Mesenchymal stem cell (in vitro differentiated cells and primary cell): ENCODE data around the gene CFAP161.

Source experiments
- DNase-seq: peaks from one replicate; pipeline ENCODE4 v3.0.0-alpha.2; 2013
- H2AFZ ChIP-seq: one replicate; pipeline ENCODE4 v1.6.1; 2013; ENCODE audit warnings: low read depth, mild to moderate bottlenecking, control low read depth, inconsistent platforms, low read length, moderate library complexity
- H2AK5ac ChIP-seq: 2 replicates; pipeline ENCODE4 v1.6.1; 2013; ENCODE audit warnings: low read length, moderate library complexity, mild to moderate bottlenecking, inconsistent platforms; ENCODE audit not compliant: severe bottlenecking
- H2BK120ac ChIP-seq: one replicate; pipeline ENCODE4 v1.6.1; 2013; ENCODE audit warnings: low read depth, mild to moderate bottlenecking, inconsistent platforms, low read length, moderate library complexity
- H2BK12ac ChIP-seq, 2 experiments: one replicate each; pipeline ENCODE4 v1.6.1; 2013; ENCODE audit warnings: inconsistent platforms in 2 of 2, low read length in 2 of 2, mild to moderate bottlenecking in 2 of 2, moderate library complexity in 2 of 2, control low read depth in 1 of 2
- H2BK15ac ChIP-seq: one replicate; pipeline ENCODE4 v1.6.1; 2013; ENCODE audit warnings: mild to moderate bottlenecking, low read depth, inconsistent platforms; ENCODE audit not compliant: poor library complexity, severe bottlenecking
- H2BK5ac ChIP-seq: 2 replicates; pipeline ENCODE4 v1.6.1; 2013; ENCODE audit warnings: low read depth, mild to moderate bottlenecking, low read length, control low read depth, inconsistent platforms; ENCODE audit not compliant: poor library complexity, severe bottlenecking
- H3K14ac ChIP-seq, 2 experiments: one replicate each; pipeline ENCODE4 v1.6.1; 2013; ENCODE audit warnings: inconsistent platforms in 2 of 2, low read length in 2 of 2, control low read depth in 1 of 2, mild to moderate bottlenecking in 1 of 2, moderate library complexity in 1 of 2
- H3K18ac ChIP-seq, 2 experiments: one replicate each; pipeline ENCODE4 v1.6.1; 2013; ENCODE audit warnings: inconsistent platforms in 2 of 2, low read length in 2 of 2, control low read depth in 1 of 2, low read depth in 1 of 2, mild to moderate bottlenecking in 1 of 2
- H3K23ac ChIP-seq, 2 experiments: one replicate each; pipeline ENCODE4 v1.6.1; 2013; ENCODE audit warnings: inconsistent platforms in 2 of 2, low read length in 2 of 2, mild to moderate bottlenecking in 2 of 2, moderate library complexity in 2 of 2, control low read depth in 1 of 2
- H3K27ac ChIP-seq: 2 replicates; pipeline ENCODE4 v1.5.1; 2013; ENCODE audit warnings: mild to moderate bottlenecking, moderate library complexity, low read length, control low read depth, inconsistent platforms; ENCODE audit not compliant: poor library complexity, severe bottlenecking
- H3K27me3 ChIP-seq, 2 experiments: 2 replicates each; pipeline versions ENCODE4 v1.6.1 to v1.7.0; 2013; ENCODE audit warnings: low read length in 2 of 2, mild to moderate bottlenecking in 2 of 2, moderate library complexity in 2 of 2, control low read depth in 1 of 2, inconsistent platforms in 1 of 2; ENCODE audit not compliant: control insufficient read depth in 1 of 2, insufficient read depth in 1 of 2
- H3K36me3 ChIP-seq, 2 experiments: 2 replicates each; pipeline versions ENCODE4 v1.6.1 to v1.7.0; 2013; ENCODE audit warnings: low read length in 2 of 2, control low read depth in 1 of 2, inconsistent platforms in 1 of 2, low read depth in 1 of 2, mild to moderate bottlenecking in 1 of 2; ENCODE audit not compliant: insufficient read depth in 2 of 2, control insufficient read depth in 1 of 2
- H3K4ac ChIP-seq, 2 experiments: one replicate each; pipeline ENCODE4 v1.6.1; 2013; ENCODE audit warnings: inconsistent platforms in 2 of 2, low read length in 2 of 2, mild to moderate bottlenecking in 2 of 2, moderate library complexity in 2 of 2, control low read depth in 1 of 2, low read depth in 1 of 2
- H3K4me1 ChIP-seq: 2 replicates; pipeline ENCODE4 v1.6.1; 2013; ENCODE audit warnings: low read depth, low read length, control low read depth; ENCODE audit not compliant: control insufficient read depth, insufficient read depth
- H3K4me2 ChIP-seq: 2 replicates; pipeline ENCODE4 v1.6.1; 2013; ENCODE audit warnings: low read length, mild to moderate bottlenecking, inconsistent platforms; ENCODE audit not compliant: poor library complexity, severe bottlenecking
- H3K4me3 ChIP-seq, 2 experiments: 2 replicates each; pipeline versions ENCODE4 v1.5.1 to v1.7.0; 2013; ENCODE audit warnings: low read length in 2 of 2, mild to moderate bottlenecking in 2 of 2, control low read depth in 1 of 2, low read depth in 1 of 2; ENCODE audit not compliant: insufficient read depth in 1 of 2
- H3K79me1 ChIP-seq: replicated peaks from 2 replicates; pipeline ENCODE4 v1.6.1; 2013; ENCODE audit warnings: mild to moderate bottlenecking, control low read depth, low read length, inconsistent platforms; ENCODE audit not compliant: poor library complexity, severe bottlenecking
- H3K9ac ChIP-seq: 2 replicates; pipeline ENCODE4 v1.7.0; 2013; ENCODE audit warnings: mild to moderate bottlenecking, low read length, moderate library complexity
- H3K9me3 ChIP-seq: 2 replicates; pipeline ENCODE4 v1.7.0; 2013; ENCODE audit warnings: mild to moderate bottlenecking, low read length; ENCODE audit not compliant: control insufficient read depth
- H4K8ac ChIP-seq: one replicate; pipeline ENCODE4 v1.6.1; 2013; ENCODE audit warnings: inconsistent platforms, mild to moderate bottlenecking, low read length, moderate library complexity
- H4K91ac ChIP-seq: one replicate; pipeline ENCODE4 v1.6.1; 2013; ENCODE audit warnings: mild to moderate bottlenecking, low read length, inconsistent platforms
- WGBS: methylation state at CpG from one replicate; pipeline ENCODE4 v1.1.7; 2013; ENCODE audit warnings: mixed read lengths; 5-methylcytosine and 5-hydroxymethylcytosine counted together

CFAP161 gene

GRCh38 chr15:81113204-81113657, 20.8 kb upstream of the CFAP161 start:
- Histone ChIP-seq H3K36me3 (no peaks in the 10 kb centered on the region), H3K18ac (no peak overlapping the region), H4K8ac (no peak overlapping the region), H2BK120ac (no peak overlapping the region), H2BK5ac (no peak overlapping the region), H3K27ac (no peak overlapping the region), H2AFZ (no peak overlapping the region), H3K79me1 (no peaks in the 10 kb centered on the region), H3K23ac (no peak overlapping the region), H3K4me1 (no peaks in the 10 kb centered on the region), H3K9ac (no peak overlapping the region), H2BK15ac (no peak overlapping the region), H3K27me3 (peaks cover 7 to 16% of the 10 kb centered on the region in 2 experiments), H3K4ac (no peak overlapping the region), H3K4me3 (no peak overlapping the region), H3K9me3 (no peaks in the 10 kb centered on the region), H3K4me2 (no peak overlapping the region), H2BK12ac (no peak overlapping the region), H4K91ac (no peak overlapping the region), H2AK5ac (no peak overlapping the region), H3K14ac (no peak overlapping the region)
- WGBS = 83% methylated on average over 2 of the region's 3 CpGs
- no peak for DNase-seq

DNA sequence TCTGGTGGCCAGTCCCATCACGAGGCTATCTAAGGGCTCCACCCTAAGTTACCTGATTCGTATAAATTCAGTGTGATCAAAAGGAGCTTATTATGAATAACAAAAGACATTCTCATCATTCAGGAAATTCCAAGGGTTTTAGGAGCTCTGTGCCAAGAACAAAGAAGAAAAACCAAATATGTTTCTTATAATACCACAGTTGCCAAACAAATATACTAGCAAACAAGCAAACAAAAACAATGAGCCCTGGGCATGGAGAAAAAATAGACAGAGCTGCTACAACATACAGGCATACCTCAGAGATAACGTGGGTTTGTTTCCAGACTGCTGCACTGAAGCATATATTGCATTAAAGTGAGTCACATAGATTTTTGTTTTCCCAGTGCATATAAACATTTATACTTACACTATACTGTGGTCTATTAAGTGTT, 20.2 kb upstream of the CFAP161 start:
- Histone ChIP-seq H3K18ac (no peak overlapping the region), H3K27ac (no peak overlapping the region), H2AK5ac (no peak overlapping the region), H3K23ac (no peak overlapping the region), H4K91ac (no peak overlapping the region), H4K8ac (no peak overlapping the region), H2BK120ac (no peak overlapping the region), H3K4me1 (no peaks in the 10 kb centered on the region), H2BK12ac (no peak overlapping the region), H3K9ac (no peak overlapping the region), H2BK15ac (no peak overlapping the region), H2BK5ac (no peak overlapping the region), H3K4ac (no peak overlapping the region), H3K4me2 (no peak overlapping the region), H3K36me3 (no peaks in the 10 kb centered on the region), H3K14ac (no peak overlapping the region), H3K79me1 (no peaks in the 10 kb centered on the region), H3K4me3 (no peak overlapping the region), H3K27me3 (peaks cover 7 to 16% of the 10 kb centered on the region in 2 experiments), H2AFZ (no peak overlapping the region), H3K9me3 (no peaks in the 10 kb centered on the region)
- no peak for DNase-seq
- WGBS = 60% methylated on average over 1 of the region's 3 CpGs

GRCh38 chr15:81115054-81115939, 18.8 kb upstream of the CFAP161 start:
- Histone ChIP-seq H3K36me3 (no peaks in the 10 kb centered on the region), H3K27me3 (peaks cover 6 to 10% of the 10 kb centered on the region in 2 experiments), H3K23ac (no peak overlapping the region), H3K4me3 (no peak overlapping the region), H4K91ac (no peak overlapping the region), H3K18ac (no peak overlapping the region), H2AFZ (no peak overlapping the region), H3K4ac (no peak overlapping the region), H3K9ac (no peak overlapping the region), H3K4me2 (no peak overlapping the region), H2BK15ac (no peak overlapping the region), H3K9me3 (no peaks in the 10 kb centered on the region), H2BK12ac (no peak overlapping the region), H3K14ac (no peak overlapping the region), H2BK120ac (no peak overlapping the region), H2AK5ac (no peak overlapping the region), H2BK5ac (no peak overlapping the region), H3K79me1 (no peaks in the 10 kb centered on the region), H3K4me1 (no peaks in the 10 kb centered on the region), H3K27ac (no peak overlapping the region), H4K8ac (no peak overlapping the region)
- no peak for DNase-seq
- WGBS = 80% methylated on average over 2 of the region's 5 CpGs

DNA sequence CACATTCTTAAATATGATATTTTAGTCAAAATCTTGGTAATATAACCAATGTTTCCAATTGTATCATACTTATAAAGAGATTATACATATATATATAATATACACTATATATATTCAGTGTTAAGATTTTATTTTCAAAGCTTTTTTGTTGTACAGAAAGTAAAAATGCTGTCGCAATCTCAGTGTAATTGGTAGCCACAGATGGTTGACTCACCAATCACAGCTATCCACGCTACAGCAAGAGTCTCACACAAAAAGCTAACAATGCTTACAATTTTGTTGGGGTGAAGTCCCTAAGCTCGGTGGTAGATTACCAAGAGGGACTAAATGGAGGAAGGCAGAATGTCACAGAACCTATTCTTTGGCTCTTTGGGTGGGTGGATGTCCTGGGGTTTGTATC, 16.9 kb upstream of the CFAP161 start:
- Histone ChIP-seq H3K23ac (no peak overlapping the region), H3K9me3 (no peaks in the 10 kb centered on the region), H3K14ac (no peak overlapping the region), H3K36me3 (no peaks in the 10 kb centered on the region), H2AFZ (no peak overlapping the region), H2BK120ac (no peak overlapping the region), H2BK15ac (no peak overlapping the region), H3K18ac (no peak overlapping the region), H3K4me1 (no peaks in the 10 kb centered on the region), H3K4ac (no peak overlapping the region), H4K91ac (no peak overlapping the region), H2BK5ac (no peak overlapping the region), H3K79me1 (no peaks in the 10 kb centered on the region), H3K27ac (no peak overlapping the region), H3K9ac (peak overlapping the region; percentile 91), H3K4me3 (no peak overlapping the region), H4K8ac (no peak overlapping the region), H2AK5ac (no peak overlapping the region), H3K4me2 (no peak overlapping the region), H2BK12ac (no peak overlapping the region), H3K27me3 (peaks cover 0 to 3% of the 10 kb centered on the region in 2 experiments)
- WGBS = 80% methylated on average over 1 of the region's 3 CpGs
- no peak for DNase-seq
